Stimulated activated CD4-positive, alpha-beta T cell treated with anti-CD3 and anti-CD28 coated beads, Interleukin-4, amount 100 ng/mL, for 48 hours (primary cell): Measurements from ENCODE around the gene PCYOX1L.
"Not testable (repeated sequence)": the region's sequence is repeated elsewhere in the genome, so short reads cannot be mapped to it uniquely, and the experiment has no call there.

Experiments used
- DNase-seq, 2 donors: peaks; one replicate each; pipeline ENCODE4 v3.0.0-alpha.2; 2020; ENCODE audit warnings: low read depth in 2 of 2

The PCYOX1L gene

DNA sequence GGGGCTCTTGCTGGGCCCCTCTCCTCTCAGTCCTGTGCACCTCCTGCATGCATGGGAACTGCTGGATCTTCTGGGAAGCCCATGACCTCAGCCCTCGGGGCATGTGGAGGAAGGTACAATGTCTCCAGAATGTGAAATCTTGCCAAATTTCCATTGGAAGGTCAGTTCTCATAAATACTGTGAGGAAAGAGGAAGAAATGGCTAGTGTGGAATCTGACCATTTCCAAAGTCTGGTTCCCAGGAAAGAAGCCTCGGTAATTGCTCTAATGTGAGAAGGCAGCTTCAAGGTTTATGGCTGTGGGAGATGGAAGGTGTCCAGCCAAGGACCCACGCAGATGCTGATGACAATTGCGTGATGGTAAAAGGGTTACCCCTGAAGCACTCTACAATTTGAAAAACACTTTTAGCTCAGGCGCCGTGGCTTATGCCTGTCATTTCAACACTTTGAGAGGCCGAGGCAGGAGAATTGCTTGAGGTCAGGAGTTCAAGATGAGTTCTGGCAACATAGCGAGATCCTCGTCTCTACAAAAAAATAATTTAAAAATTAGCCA, 29.3 kb downstream of the PCYOX1L start:
- no peak for DNase-seq

DNA sequence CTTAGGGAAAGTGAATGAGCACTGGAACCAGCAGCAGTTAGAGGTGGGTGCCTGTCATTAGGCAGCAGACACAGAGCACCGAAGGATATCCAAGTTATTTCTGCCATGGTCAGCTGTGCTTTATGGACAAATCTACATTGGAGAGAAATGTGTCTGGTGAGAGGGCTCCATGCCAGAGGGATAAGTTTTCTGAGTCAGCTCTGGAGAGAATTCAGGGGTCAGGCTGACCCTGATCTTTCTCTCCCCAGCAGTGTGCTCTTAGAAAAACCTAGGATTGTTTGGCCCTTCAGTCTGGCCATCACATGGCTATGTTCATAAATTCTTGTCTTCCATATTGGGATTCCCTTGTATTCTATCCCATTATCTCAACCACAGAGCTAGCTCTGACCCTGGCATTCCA, 30.1 kb downstream of the PCYOX1L start:
- DNase-seq: no peak

- no peak for DNase-seq
Observed at GRCh38 chr5:149388498-149389190, 30.8 kb downstream of the PCYOX1L start.

GRCh38 chr5:149389552-149390495, 32.0 kb downstream of the PCYOX1L start:
- DNase-seq: no peak

DNA sequence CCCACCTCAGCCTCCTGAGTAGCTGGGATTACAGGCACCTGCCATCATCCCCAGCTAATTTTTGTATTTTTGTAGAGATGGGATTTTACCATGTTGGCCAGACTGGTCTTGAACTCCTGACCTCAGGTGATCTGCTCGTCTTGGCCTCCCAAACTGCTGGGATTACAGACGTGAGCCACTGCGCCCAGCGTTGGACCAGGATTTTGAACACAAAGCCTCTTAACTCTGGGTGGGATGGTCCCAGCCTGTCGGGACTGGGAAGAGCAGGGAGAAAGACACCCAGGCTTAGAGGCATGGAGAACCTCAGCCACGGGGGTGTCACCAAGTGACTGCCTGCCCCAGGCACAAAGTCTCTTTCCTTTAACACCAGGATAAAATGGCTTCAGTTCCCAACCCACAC, 33.2 kb downstream of the PCYOX1L start:
- not testable (repeated sequence) for DNase-seq

GRCh38 chr5:149391524-149391923, 33.7 kb downstream of the PCYOX1L start:
- DNase-seq: no peak

- DNase-seq: no peak
Observed at GRCh38 chr5:149392718-149393117, 34.9 kb downstream of the PCYOX1L start.

GRCh38 chr5:149394996-149395395, 37.1 kb downstream of the PCYOX1L start:
- not testable (repeated sequence) for DNase-seq

- no peak for DNase-seq
Observed at GRCh38 chr5:149397530-149397929, 39.7 kb downstream of the PCYOX1L start.

DNA sequence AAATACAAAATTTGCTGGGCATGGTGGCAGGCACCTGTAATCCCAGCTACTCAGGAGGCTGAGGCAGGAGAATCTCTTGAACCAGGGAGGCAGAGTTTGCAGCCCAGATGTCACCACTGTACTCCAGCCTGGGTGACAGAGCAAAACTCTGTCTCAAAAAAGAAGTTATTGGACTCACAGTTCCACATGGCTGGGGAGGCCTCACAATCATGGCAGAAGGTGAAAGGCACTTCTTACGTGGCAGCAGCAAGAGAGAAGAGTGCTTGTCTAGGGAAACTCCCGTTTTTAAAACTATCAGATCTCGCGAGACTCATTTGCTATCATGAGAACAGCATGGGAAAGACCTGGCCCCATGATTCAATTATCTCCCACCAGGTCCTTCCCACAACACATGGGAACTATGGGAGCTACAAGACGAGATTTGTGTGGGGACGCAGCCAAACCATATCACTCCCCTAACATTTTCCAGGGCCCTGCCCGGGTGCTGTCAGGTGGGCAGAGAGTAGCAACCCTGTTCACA, 41.0 kb downstream of the PCYOX1L start:
- not testable (repeated sequence) for DNase-seq

DNA sequence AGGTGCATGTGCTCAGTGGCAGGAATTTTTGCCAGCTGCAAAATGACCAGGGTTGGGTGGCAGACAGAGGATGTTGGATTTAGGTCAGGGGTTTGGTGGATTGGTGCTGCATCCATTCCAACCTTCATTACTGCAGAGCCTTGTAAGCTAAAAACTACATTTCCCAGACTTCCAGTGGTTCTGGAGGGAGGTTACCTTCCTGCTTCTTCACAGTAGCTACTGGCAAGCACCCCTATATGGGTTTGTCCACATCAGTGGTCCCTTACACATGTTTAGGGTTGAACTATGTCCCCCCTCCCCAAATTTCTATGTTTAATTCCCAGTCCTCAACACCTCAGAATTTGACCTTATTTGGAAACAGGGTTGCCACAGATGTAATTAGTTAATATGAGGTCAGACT, 41.9 kb downstream of the PCYOX1L start:
- no peak for DNase-seq

- no peak for DNase-seq
Observed at GRCh38 chr5:149400304-149400703, 42.5 kb downstream of the PCYOX1L start.

DNA sequence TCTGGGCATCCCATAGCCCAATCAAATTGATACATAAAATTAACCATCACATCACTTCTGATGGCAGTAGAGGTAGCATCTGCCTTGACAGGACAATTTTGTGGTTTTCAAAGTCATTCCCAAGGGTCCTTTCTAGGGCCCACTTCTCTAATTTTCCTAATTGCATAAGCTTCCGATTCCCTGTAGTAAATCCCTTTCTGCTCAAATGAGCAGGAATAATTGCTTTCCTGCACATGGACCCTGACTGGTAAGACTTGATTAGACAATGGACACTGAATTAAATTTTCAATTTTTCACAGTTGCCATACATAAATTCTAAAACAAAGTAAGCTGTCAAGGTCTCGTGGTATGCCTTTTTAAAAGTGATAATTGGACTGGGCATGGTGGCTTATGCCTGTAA, 43.2 kb downstream of the PCYOX1L start:
- no peak for DNase-seq

GRCh38 chr5:149402291-149402690, 44.4 kb downstream of the PCYOX1L start:
- DNase-seq: no peak

GRCh38 chr5:149403923-149404745, 46.3 kb downstream of the PCYOX1L start:
- DNase-seq: no peak

GRCh38 chr5:149404746-149405549, 47.1 kb downstream of the PCYOX1L start:
- no peak for DNase-seq

- no peak for DNase-seq
Observed at GRCh38 chr5:149405550-149406202, 47.8 kb downstream of the PCYOX1L start.

GRCh38 chr5:149406203-149406978, 48.5 kb downstream of the PCYOX1L start:
- DNase-seq: no peak

- no peak for DNase-seq
Observed at GRCh38 chr5:149406979-149407306, 49.1 kb downstream of the PCYOX1L start.
